Measurements from ENCODE around the gene LSM11.

The LSM11 gene

DNA sequence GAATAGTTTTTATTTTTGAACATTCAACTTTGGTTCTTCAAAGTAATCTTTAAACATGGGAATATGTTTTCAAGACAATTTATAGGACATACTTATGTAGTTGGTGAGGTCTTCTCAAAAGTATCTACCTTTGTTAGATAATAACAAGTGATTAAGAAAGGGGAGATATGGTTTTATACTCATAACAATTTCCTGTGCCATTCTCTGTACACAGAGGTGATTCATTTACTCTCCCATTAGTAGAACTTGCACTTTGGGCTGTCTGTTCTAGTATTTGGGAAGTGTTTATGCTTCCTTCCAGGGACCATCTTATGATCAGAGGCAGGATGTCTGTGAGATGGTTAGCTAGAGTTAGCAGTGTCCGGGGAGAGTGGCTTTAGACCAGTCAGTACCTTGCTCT lies 15.2 kb downstream of the LSM11 start:
- Mint-ChIP-seq H3K27ac (no peak overlapping the region), H3K27me3 (ENCODE audit: low read depth, poor library complexity) (no peaks in the 10 kb centered on the region), H3K4me3 (no peak overlapping the region), H3K36me3 (ENCODE audit: low read depth) (peaks cover 28% of the 10 kb centered on the region), H3K4me1 (no peaks in the 10 kb centered on the region), H3K9me3 (no peaks in the 10 kb centered on the region)
- no peak for DNase-seq
- TF ChIP-seq, protein P1, sequence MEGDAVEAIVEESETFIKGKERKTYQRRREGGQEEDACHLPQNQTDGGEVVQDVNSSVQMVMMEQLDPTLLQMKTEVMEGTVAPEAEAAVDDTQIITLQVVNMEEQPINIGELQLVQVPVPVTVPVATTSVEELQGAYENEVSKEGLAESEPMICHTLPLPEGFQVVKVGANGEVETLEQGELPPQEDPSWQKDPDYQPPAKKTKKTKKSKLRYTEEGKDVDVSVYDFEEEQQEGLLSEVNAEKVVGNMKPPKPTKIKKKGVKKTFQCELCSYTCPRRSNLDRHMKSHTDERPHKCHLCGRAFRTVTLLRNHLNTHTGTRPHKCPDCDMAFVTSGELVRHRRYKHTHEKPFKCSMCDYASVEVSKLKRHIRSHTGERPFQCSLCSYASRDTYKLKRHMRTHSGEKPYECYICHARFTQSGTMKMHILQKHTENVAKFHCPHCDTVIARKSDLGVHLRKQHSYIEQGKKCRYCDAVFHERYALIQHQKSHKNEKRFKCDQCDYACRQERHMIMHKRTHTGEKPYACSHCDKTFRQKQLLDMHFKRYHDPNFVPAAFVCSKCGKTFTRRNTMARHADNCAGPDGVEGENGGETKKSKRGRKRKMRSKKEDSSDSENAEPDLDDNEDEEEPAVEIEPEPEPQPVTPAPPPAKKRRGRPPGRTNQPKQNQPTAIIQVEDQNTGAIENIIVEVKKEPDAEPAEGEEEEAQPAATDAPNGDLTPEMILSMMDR (IDR thresholded peaks at IDR 0.05), result no peak

DNA sequence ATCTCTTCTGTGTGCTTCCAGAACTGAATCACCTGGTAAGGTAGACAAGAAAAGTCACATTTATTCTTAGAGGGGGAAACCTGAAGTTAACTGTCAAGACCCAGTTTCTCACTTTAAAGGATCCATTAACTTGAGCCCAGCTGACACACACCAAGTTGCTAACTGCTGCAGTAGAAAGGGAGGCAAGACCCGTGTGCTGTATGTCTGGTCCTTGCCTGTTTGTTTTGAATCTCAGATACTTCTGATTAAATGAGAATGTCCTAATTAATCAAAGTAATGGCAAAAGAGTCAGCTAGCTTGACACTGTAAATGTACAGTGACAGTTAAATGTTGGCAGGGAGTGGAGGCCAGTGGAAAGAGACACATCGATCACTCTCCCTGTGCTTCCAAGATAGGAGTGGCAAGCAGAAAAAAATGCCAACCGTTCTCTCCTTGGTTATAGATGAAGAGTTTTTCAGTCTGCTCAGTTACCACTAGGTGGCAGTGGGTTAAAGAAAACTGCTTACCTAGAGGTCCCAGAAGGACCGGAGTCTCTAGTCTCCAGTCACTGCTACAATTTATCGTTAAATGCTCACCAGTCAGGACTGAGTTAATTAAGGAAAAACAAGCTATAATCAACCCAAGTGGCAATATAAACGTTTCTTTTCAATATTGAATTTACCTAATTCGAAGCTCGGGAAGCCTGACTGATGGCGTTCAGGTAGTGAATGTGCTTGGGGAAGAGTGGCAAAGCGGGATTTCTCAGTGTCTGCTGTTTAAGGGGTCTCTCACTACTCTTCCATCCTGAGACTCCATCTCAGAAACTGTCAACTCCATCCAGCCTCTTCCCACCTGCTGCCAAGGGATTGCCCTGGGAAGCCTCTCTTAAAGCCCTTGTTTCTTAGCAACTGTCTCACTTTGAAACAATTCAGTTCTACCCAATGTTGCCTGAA lies 18.4 kb downstream of the LSM11 start:
- no peak overlapping the region for H3K4me3 Mint-ChIP-seq
- TF ChIP-seq, protein P1 (IDR thresholded peaks at IDR 0.05), result peak; percentile 75
- no peaks in the 10 kb centered on the region for H3K9me3 Mint-ChIP-seq
- H3K36me3 Mint-ChIP-seq (ENCODE audit: low read depth), result peaks cover 9% of the 10 kb centered on the region
- no peak overlapping the region for H3K27ac Mint-ChIP-seq
- peak; percentile 27 for DNase-seq
- H3K4me1 Mint-ChIP-seq, result no peaks in the 10 kb centered on the region
- H3K27me3 Mint-ChIP-seq (ENCODE audit: low read depth, poor library complexity), result peaks cover 5% of the 10 kb centered on the region

DNA sequence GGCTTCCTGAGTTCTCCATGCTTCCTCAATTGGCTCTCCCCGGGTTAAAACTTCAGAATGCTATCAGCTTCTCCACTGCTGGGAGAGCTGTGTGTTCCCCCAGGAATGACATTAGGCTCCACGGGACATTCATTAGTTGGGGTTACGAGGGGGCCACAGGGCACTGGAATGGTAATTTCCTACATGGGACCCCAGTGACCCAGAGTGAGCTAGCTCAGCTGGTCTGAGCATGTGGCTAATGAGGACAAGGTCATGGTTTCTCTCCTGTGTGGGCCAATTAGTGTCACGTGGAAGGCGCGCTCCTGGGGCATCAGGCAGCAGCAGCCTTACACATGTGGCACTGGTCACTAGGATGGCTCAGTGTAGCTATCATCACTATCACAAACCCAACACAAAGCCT lies 21.0 kb downstream of the LSM11 start:
- no peaks in the 10 kb centered on the region for H3K9me3 Mint-ChIP-seq

GRCh38 chr5:157766442-157766841 lies 22.9 kb downstream of the LSM11 start:
- no peak overlapping the region for H3K27ac Mint-ChIP-seq

More for the DNA sequence above, 21.0 kb downstream of the LSM11 start:
- H3K4me3 Mint-ChIP-seq, result no peak overlapping the region
- DNase-seq, result no peak
- peaks cover 5% of the 10 kb centered on the region for H3K27me3 Mint-ChIP-seq (ENCODE audit: low read depth, poor library complexity)
- H3K4me1 Mint-ChIP-seq, result no peaks in the 10 kb centered on the region
- H3K36me3 Mint-ChIP-seq (ENCODE audit: low read depth), result no peaks in the 10 kb centered on the region
- no peak overlapping the region for H3K27ac Mint-ChIP-seq
- TF ChIP-seq, protein P1 (IDR thresholded peaks at IDR 0.05), result no peak

DNA sequence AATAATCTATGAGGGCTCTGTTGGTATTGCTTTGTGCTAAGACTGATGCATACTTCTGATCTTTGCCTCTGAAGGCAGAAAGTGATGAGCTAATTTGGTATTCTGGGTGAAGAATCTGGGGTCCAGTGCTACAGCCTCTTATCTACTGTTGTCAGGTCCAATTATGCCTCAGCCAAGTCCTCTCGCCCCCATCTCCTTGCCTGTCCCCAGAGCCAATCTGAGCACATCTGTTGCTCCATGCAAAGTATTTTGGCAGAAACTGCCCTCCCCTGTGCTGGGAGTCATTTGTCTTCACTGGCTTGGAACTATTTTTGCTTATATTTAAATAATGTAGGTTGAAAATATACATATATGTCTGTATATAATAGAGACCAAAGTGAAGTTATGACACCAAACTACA lies 23.4 kb downstream of the LSM11 start:
- Mint-ChIP-seq H3K9me3 (no peaks in the 10 kb centered on the region), H3K27me3 (ENCODE audit: low read depth, poor library complexity) (peaks cover 5% of the 10 kb centered on the region), H3K36me3 (ENCODE audit: low read depth) (no peaks in the 10 kb centered on the region), H3K4me3 (no peak overlapping the region), H3K27ac (no peak overlapping the region), H3K4me1 (no peaks in the 10 kb centered on the region)
- TF ChIP-seq, protein P1 (IDR thresholded peaks at IDR 0.05), result no peak
- DNase-seq, result no peak

More at GRCh38 chr5:157766442-157766841, 22.9 kb downstream of the LSM11 start:
- H3K27me3 Mint-ChIP-seq (ENCODE audit: low read depth, poor library complexity), result peaks cover 5% of the 10 kb centered on the region
- H3K36me3 Mint-ChIP-seq (ENCODE audit: low read depth), result no peaks in the 10 kb centered on the region
- no peak for DNase-seq
- no peaks in the 10 kb centered on the region for H3K4me1 Mint-ChIP-seq
- H3K4me3 Mint-ChIP-seq, result no peak overlapping the region
- TF ChIP-seq, protein P1 (IDR thresholded peaks at IDR 0.05), result no peak
- H3K9me3 Mint-ChIP-seq, result no peaks in the 10 kb centered on the region

- no peak for DNase-seq
- H3K4me3 Mint-ChIP-seq, result no peak overlapping the region
- peaks cover 5% of the 10 kb centered on the region for H3K27me3 Mint-ChIP-seq (ENCODE audit: low read depth, poor library complexity)
- no peaks in the 10 kb centered on the region for H3K36me3 Mint-ChIP-seq (ENCODE audit: low read depth)
- peaks cover 4% of the 10 kb centered on the region for H3K4me1 Mint-ChIP-seq
- no peaks in the 10 kb centered on the region for H3K9me3 Mint-ChIP-seq
- TF ChIP-seq, protein P1 (IDR thresholded peaks at IDR 0.05), result no peak
- no peak overlapping the region for H3K27ac Mint-ChIP-seq
Observed at GRCh38 chr5:157767689-157768088, 24.2 kb downstream of the LSM11 start.
